Occipital lobe (tissue), 2 donors: ENCODE measurements around the gene RAB3C. TPM values are rescaled to one million over a fixed set of nuclear protein-coding genes. Genes with fewer than 3 reads are reported as not detected.

ENCODE experiments used
- DNase-seq: peaks from one replicate; lab custom pipeline; 2025; lab: John Stamatoyannopoulos, UW
- total RNA-seq: library from RNA; depleted of rRNA; stranded (reverse); fragments of >200 nt; gene quantifications from one replicate; pipeline ENCODE4 v1.2.3, GENCODE V29; 2014

Gene RAB3C
- total RNA-seq, 1 donor from 2014 or later, result 38.1 TPM

GRCh38 chr5:58771796-58772195 is 188.9 kb downstream of the RAB3C start:
- no peak for DNase-seq

GRCh38 chr5:58773744-58774441 is 191.0 kb downstream of the RAB3C start:
- DNase-seq, result peak; percentile 56

GRCh38 chr5:58774937-58775336 is 192.1 kb downstream of the RAB3C start:
- no peak for DNase-seq

GRCh38 chr5:58775701-58776262 is 192.9 kb downstream of the RAB3C start:
- no peak for DNase-seq

GRCh38 chr5:58776559-58776958 is 193.7 kb downstream of the RAB3C start:
- no peak for DNase-seq

- DNase-seq, result no peak
Observed at GRCh38 chr5:58778888-58779287, 196.0 kb downstream of the RAB3C start.

GRCh38 chr5:58786035-58786434 is 203.2 kb downstream of the RAB3C start:
- DNase-seq, result no peak

- no peak for DNase-seq
Observed at GRCh38 chr5:58786711-58787303, 203.9 kb downstream of the RAB3C start.

GRCh38 chr5:58787987-58788386 is 205.1 kb downstream of the RAB3C start:
- no peak for DNase-seq

- no peak for DNase-seq
Observed at GRCh38 chr5:58793888-58794657, 211.2 kb downstream of the RAB3C start.

GRCh38 chr5:58794875-58795274 is 212.0 kb downstream of the RAB3C start:
- no peak for DNase-seq

GRCh38 chr5:58795327-58795726 is 212.5 kb downstream of the RAB3C start:
- no peak for DNase-seq

GRCh38 chr5:58797021-58797420 is 214.1 kb downstream of the RAB3C start:
- no peak for DNase-seq

GRCh38 chr5:58800356-58800755 is 217.5 kb downstream of the RAB3C start:
- no peak for DNase-seq

- no peak for DNase-seq
Observed at GRCh38 chr5:58800861-58801540, 218.1 kb downstream of the RAB3C start.

- DNase-seq, result no peak
Observed at GRCh38 chr5:58803056-58803455, 220.2 kb downstream of the RAB3C start.

- DNase-seq, result no peak
Observed at GRCh38 chr5:58804291-58804690, 221.4 kb downstream of the RAB3C start.

- no peak for DNase-seq
Observed at GRCh38 chr5:58810086-58810485, 227.2 kb downstream of the RAB3C start.

GRCh38 chr5:58813855-58814254 is 231.0 kb downstream of the RAB3C start:
- no peak for DNase-seq

GRCh38 chr5:58816181-58816731 is 233.4 kb downstream of the RAB3C start:
- no peak for DNase-seq

GRCh38 chr5:58818465-58818864 is 235.6 kb downstream of the RAB3C start:
- no peak for DNase-seq
